Measurements from ENCODE around the gene TBC1D16. TPM values are rescaled to one million over a fixed set of nuclear protein-coding genes. Genes with fewer than 3 reads are reported as not detected.

Gene TBC1D16
- total RNA-seq, 1 donor from 2014 or later: 55.6 TPM

DNA sequence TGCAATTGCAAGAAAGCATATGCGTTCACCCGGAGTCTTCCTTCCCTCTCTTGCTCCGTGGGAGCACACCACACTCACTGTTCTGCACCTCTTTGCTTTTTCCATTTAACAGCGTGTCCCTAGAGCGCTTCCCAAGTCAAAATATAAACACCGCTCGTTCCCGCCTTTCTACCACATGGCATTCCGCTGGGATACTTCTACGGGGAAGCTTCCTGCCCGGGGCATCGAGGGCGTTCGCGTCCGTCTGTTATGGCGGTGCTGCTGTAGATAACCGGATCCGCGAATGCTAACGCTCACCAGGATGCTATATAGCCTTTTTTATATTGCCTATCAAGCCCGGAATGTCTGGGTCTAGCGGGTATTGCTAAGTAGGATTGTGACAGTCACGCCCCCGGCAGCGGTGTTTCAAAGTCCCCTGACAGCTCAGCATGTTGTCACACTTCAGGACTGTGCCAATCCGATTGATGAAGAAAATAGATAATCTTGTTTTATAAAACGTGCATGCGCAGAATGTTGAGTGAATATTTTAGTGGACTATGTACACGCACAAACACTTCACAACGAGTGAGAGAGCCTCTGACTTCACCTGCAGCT lies 31.8 kb upstream of the TBC1D16 start:
- no peaks in the 10 kb centered on the region for H3K36me3 ChIP-seq
- DNase-seq (ENCODE audit: low spot score in 2 of 2): no peak
- no peaks in the 10 kb centered on the region for H3K9me3 ChIP-seq
- no peaks in the 10 kb centered on the region for H3K27me3 ChIP-seq
- peaks cover 3 to 12% of the 10 kb centered on the region in 2 donors for H3K4me1 ChIP-seq
- intact Hi-C loops (cut with DNase I): no loop called here
- no peak overlapping the region for H3K4me3 ChIP-seq
- H3K27ac ChIP-seq: no peak overlapping the region
- TF ChIP-seq, protein P1, sequence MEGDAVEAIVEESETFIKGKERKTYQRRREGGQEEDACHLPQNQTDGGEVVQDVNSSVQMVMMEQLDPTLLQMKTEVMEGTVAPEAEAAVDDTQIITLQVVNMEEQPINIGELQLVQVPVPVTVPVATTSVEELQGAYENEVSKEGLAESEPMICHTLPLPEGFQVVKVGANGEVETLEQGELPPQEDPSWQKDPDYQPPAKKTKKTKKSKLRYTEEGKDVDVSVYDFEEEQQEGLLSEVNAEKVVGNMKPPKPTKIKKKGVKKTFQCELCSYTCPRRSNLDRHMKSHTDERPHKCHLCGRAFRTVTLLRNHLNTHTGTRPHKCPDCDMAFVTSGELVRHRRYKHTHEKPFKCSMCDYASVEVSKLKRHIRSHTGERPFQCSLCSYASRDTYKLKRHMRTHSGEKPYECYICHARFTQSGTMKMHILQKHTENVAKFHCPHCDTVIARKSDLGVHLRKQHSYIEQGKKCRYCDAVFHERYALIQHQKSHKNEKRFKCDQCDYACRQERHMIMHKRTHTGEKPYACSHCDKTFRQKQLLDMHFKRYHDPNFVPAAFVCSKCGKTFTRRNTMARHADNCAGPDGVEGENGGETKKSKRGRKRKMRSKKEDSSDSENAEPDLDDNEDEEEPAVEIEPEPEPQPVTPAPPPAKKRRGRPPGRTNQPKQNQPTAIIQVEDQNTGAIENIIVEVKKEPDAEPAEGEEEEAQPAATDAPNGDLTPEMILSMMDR (IDR thresholded peaks at IDR 0.05): no peak

DNA sequence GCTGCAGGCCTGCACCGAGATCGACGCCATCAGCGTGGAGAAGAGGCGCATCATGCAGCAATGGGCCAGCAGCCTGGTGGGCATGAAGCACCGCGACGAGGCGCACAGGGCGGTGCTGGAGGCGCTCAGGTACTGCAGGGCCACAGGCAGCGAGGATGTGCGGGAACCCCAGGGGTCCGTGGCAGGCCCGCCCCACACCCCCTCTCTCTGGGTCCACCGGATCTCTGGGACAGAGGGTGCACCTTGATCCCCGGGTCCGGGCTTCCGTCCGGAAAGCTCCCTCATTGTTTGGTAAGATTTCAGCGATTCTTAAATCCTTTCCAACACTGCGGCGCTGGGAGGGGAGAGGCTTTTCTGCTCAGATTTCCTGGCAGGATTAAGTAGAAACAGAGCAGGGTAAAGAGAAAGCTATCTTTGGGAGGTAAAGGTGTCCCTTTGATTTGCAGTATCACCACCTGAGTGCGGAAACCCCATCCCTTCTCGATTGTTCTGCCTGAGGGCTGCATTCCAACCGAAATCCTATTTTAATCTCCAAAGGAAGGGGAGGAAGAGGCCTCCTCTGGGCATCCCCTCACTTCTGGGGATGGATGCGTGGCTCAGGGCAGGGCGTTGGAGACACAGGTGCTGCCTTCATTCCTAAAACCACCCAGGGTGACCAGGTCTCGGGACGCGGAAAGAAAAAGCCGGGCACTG lies 30.0 kb upstream of the TBC1D16 start:
- H3K27ac ChIP-seq: no peak overlapping the region
- intact Hi-C loops (cut with DNase I): no loop called here

DNA sequence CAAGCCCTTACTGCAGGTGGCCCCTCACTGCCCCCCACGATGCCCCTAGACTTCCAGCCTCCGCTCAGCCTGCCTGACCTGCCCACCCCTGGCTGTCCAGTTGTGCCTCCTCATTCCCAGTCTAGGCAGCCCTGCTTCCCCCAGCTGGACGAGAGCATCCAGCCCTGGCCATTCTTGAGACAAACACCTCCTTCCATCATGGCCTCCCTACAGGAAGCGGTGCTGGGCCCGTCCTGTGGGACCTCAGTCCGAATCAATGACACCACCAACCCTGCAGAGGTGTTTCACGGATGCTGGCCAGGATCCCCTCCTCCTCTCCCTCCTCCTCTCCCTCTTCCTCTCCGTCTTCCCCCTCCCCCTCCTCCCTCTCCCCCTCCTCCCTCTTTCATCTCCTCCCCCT lies 29.0 kb upstream of the TBC1D16 start:
- no peak for DNase-seq (ENCODE audit: low spot score in 2 of 2)
- no peak overlapping the region for H3K4me3 ChIP-seq
- TF ChIP-seq, protein P1 (IDR thresholded peaks at IDR 0.05): no peak
- no peaks in the 10 kb centered on the region for H3K27me3 ChIP-seq
- no peaks in the 10 kb centered on the region for H3K9me3 ChIP-seq
- no peaks in the 10 kb centered on the region for H3K36me3 ChIP-seq
- peak overlapping the region; percentile 2 to 42 for H3K27ac ChIP-seq
- intact Hi-C loops (cut with DNase I): no loop called here
- H3K4me1 ChIP-seq: peaks cover 0 to 2% of the 10 kb centered on the region in 2 donors

More for the DNA sequence above, 30.0 kb upstream of the TBC1D16 start:
- H3K36me3 ChIP-seq: no peaks in the 10 kb centered on the region
- peaks cover 0 to 5% of the 10 kb centered on the region in 2 donors for H3K4me1 ChIP-seq
- no peak for DNase-seq (ENCODE audit: low spot score in 2 of 2)
- TF ChIP-seq, protein P1 (IDR thresholded peaks at IDR 0.05): no peak
- H3K27me3 ChIP-seq: no peaks in the 10 kb centered on the region
- H3K9me3 ChIP-seq: no peaks in the 10 kb centered on the region
- H3K4me3 ChIP-seq: no peak overlapping the region

DNA sequence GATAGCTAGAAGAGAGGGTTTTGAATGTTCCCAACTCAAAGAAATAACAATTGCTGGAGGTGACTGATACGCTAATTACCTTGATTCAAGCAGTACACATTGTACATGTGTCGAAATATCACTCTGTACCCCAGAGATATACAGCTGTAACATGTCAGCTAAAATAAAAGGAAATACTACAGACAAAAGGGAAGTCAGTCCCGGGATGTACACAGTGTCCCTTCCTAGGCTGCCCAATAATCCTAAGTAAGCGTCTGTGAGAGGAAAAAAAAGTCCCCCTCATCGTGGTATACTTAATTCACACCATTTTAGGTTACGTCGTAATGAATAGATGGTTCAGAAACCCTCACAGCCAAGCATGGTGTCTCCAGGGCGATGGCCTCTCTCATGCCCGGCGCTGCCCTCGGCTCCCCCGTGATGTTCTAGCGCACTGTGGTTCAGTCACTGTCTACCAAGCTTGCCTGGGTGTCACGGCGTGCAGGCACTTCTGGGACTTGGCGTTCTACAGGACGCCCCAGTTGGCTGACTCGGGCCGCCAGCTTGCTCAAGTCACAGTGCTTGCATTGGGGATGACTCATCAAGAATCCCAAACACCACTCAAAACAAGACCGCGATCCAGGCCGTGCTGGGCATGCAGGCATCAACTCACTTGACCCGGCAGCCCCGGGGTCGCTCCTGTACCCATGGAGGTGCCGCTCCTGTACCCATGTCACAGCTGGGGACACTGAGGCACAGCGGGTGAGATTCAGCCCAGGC lies 28.3 kb upstream of the TBC1D16 start:
- Histone ChIP-seq H3K36me3 (no peaks in the 10 kb centered on the region), H3K4me1 (peaks cover 0 to 2% of the 10 kb centered on the region in 2 donors), H3K27me3 (no peaks in the 10 kb centered on the region), H3K9me3 (no peaks in the 10 kb centered on the region), H3K27ac (peak overlapping the region; percentile 2 to 42), H3K4me3 (no peak overlapping the region)
- intact Hi-C loops (cut with DNase I): no loop called here
- TF ChIP-seq, protein P1 (IDR thresholded peaks at IDR 0.05): no peak
- DNase-seq (ENCODE audit: low spot score in 2 of 2): peak; percentile 21 to 81

DNA sequence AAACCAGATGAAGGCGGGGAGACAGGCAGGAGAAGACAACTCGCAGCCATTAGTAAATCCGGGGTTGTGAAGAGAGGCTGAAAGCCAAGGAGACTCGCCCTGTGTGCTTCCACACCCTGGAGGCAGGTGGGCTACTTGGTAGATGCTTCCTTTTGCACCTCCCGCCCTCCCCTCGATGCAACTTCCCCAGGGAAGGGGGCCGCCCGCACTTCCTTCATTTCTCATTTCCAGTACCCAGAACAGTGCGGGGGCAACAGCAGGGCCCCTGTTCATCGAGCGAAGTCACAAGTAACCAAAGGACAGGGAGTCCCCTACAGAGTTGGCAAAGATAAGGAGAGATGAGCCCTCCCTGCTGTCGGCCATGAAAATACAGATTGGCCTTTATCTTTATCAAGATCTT lies 25.7 kb upstream of the TBC1D16 start:
- intact Hi-C loops (cut with DNase I): no loop called here
- Histone ChIP-seq H3K27me3 (no peaks in the 10 kb centered on the region), H3K9me3 (no peaks in the 10 kb centered on the region), H3K4me3 (no peak overlapping the region), H3K4me1 (peaks cover 0 to 2% of the 10 kb centered on the region in 2 donors), H3K36me3 (no peaks in the 10 kb centered on the region), H3K27ac (no peak overlapping the region)
- no peak for DNase-seq (ENCODE audit: low spot score in 2 of 2)
- TF ChIP-seq, protein P1 (IDR thresholded peaks at IDR 0.05): no peak
